Stimulated activated CD8-positive, alpha-beta memory T cell treated with anti-CD3 and anti-CD28 coated beads, Interleukin-4, amount 100 ng/mL, for 24 hours (primary cell): Measurements from ENCODE around the gene IGLL5.

Experiments used
- DNase-seq: peaks from one replicate; pipeline ENCODE4 v3.0.0-alpha.2; 2020; ENCODE audit warnings: low read depth

The IGLL5 gene

GRCh38 chr22:22938672-22939587 is 51.3 kb downstream of the IGLL5 start:
- no peak for DNase-seq

GRCh38 chr22:22939588-22940368 is 52.2 kb downstream of the IGLL5 start:
- no peak for DNase-seq

- no peak for DNase-seq
Measured at GRCh38 chr22:22940961-22941605, 53.5 kb downstream of the IGLL5 start.

- DNase-seq: no peak
Measured at GRCh38 chr22:22941831-22942510, 54.4 kb downstream of the IGLL5 start.

GRCh38 chr22:22942511-22943329 is 55.1 kb downstream of the IGLL5 start:
- DNase-seq: peak; percentile 66

GRCh38 chr22:22943521-22944267 is 56.1 kb downstream of the IGLL5 start:
- DNase-seq: no peak

- no peak for DNase-seq
Measured at GRCh38 chr22:22944268-22944985, 56.8 kb downstream of the IGLL5 start.

GRCh38 chr22:22945195-22945594 is 57.6 kb downstream of the IGLL5 start:
- no peak for DNase-seq
